Astrocyte (in vitro differentiated cells and primary cell): ENCODE measurements around the gene DCLRE1C. TPM values are rescaled to one million over a fixed set of nuclear protein-coding genes. Genes with fewer than 3 reads are reported as not detected.
"Not testable (repeated sequence)": the region's sequence is repeated elsewhere in the genome, so short reads cannot be mapped to it uniquely, and the experiment has no call there.

Source experiments
- DNase-seq: peaks from one replicate; pipeline ENCODE4 v3.0.0-alpha.2; 2010; ENCODE audit warnings: low read depth
- FAIRE-seq: peaks from 2 replicates; lab custom pipeline; 2011; peaks lifted over from hg19 to GRCh38; lab: Jason Lieb, UNC
- H2AFZ ChIP-seq: 2 replicates; pipeline ENCODE4 v1.6.0; 2012; ENCODE audit warnings: low read depth, low read length, inconsistent platforms
- H3K27ac ChIP-seq: 2 replicates; pipeline ENCODE4 v1.5.1; 2011; ENCODE audit warnings: low read depth, low read length, inconsistent platforms
- H3K27me3 ChIP-seq: 2 replicates; pipeline ENCODE4 v1.6.0; 2011; ENCODE audit warnings: low read length, inconsistent platforms; ENCODE audit not compliant: insufficient read depth
- H3K36me3 ChIP-seq: 2 replicates; pipeline ENCODE4 v1.5.1; 2011; ENCODE audit warnings: low read length, inconsistent platforms; ENCODE audit not compliant: insufficient read depth
- H3K4me1 ChIP-seq: 2 replicates; pipeline ENCODE4 v1.5.1; 2011; ENCODE audit warnings: low read length, inconsistent platforms; ENCODE audit not compliant: insufficient read depth
- H3K4me2 ChIP-seq: 2 replicates; pipeline ENCODE4 v1.6.0; 2012; ENCODE audit warnings: low read length, inconsistent platforms
- H3K4me3 ChIP-seq: 2 replicates; pipeline ENCODE4 v1.5.1; 2011; ENCODE audit warnings: low read depth, mild to moderate bottlenecking, low read length, inconsistent platforms; ENCODE audit not compliant: insufficient read depth
- H3K79me2 ChIP-seq: 2 replicates; pipeline ENCODE4 v1.6.0; 2012; ENCODE audit warnings: mild to moderate bottlenecking, low read length, inconsistent platforms; ENCODE audit not compliant: insufficient read depth
- H3K9ac ChIP-seq: 2 replicates; pipeline ENCODE4 v1.6.0; 2012; ENCODE audit warnings: mild to moderate bottlenecking, low read length, inconsistent platforms
- H3K9me3 ChIP-seq: 2 replicates; pipeline ENCODE4 v1.5.1; 2012; ENCODE audit warnings: low read depth, mild to moderate bottlenecking, low read length, inconsistent platforms; ENCODE audit not compliant: insufficient read depth
- H4K20me1 ChIP-seq: 2 replicates; pipeline ENCODE4 v1.6.0; 2012; ENCODE audit warnings: low read length, inconsistent platforms; ENCODE audit not compliant: insufficient read depth
- H3K27ac Mint-ChIP-seq: one replicate; pipeline ENCODE4 v1.8.0; 2021; ENCODE audit warnings: mild to moderate bottlenecking, mixed read lengths; ENCODE audit not compliant: unreplicated experiment
- H3K27me3 Mint-ChIP-seq: one replicate; pipeline ENCODE4 v1.8.0; 2021; ENCODE audit warnings: low read depth, mixed read lengths; ENCODE audit not compliant: unreplicated experiment
- H3K36me3 Mint-ChIP-seq: one replicate; pipeline ENCODE4 v1.8.0; 2021; ENCODE audit warnings: low read depth, mixed read lengths; ENCODE audit not compliant: unreplicated experiment
- H3K4me1 Mint-ChIP-seq: one replicate; pipeline ENCODE4 v1.8.0; 2021; ENCODE audit warnings: low read depth, mixed read lengths; ENCODE audit not compliant: unreplicated experiment
- H3K4me3 Mint-ChIP-seq: one replicate; pipeline ENCODE4 v1.8.0; 2021; ENCODE audit warnings: mild to moderate bottlenecking, moderate library complexity, mixed read lengths; ENCODE audit not compliant: unreplicated experiment
- H3K9me3 Mint-ChIP-seq: one replicate; pipeline ENCODE4 v1.8.0; 2021; ENCODE audit warnings: mild to moderate bottlenecking, mixed read lengths; ENCODE audit not compliant: unreplicated experiment
- CTCF ChIP-seq: IDR thresholded peaks from 2 replicates; pipeline ENCODE4 v1.5.1; 2011; ENCODE audit warnings: low read depth, mild to moderate bottlenecking, inconsistent platforms, low read length, moderate library complexity; ENCODE audit not compliant: insufficient read depth
- EZH2 ChIP-seq: IDR thresholded peaks from 2 replicates; pipeline ENCODE4 v1.6.1; 2012; ENCODE audit warnings: mild to moderate bottlenecking, low read length, inconsistent platforms; ENCODE audit not compliant: insufficient read depth
- total RNA-seq: library from RNA; stranded (reverse); gene quantifications from 2 replicates; pipeline ENCODE4 v1.2.1, GENCODE V29; 2021

DCLRE1C gene
- total RNA-seq, 1 donor from 2014 or later = 10.1 TPM

- no peak overlapping the region for H3K4me3 Mint-ChIP-seq
- peak; percentile 13 for FAIRE-seq
These were observed 80.7 kb downstream of the DCLRE1C start for GRCh38 chr10:14873090-14873760.

GRCh38 chr10:14864871-14865270, 89.0 kb downstream of the DCLRE1C start:
- not testable (repeated sequence) for H3K27ac ChIP-seq, H3K9me3 Mint-ChIP-seq, H3K27ac Mint-ChIP-seq

More at GRCh38 chr10:14873090-14873760, 80.7 kb downstream of the DCLRE1C start:
- TF ChIP-seq CTCF (no peak), EZH2 (no peak)
- no peaks in the 10 kb centered on the region for H3K9me3 Mint-ChIP-seq
- H3K36me3 Mint-ChIP-seq = no peaks in the 10 kb centered on the region
- H3K27me3 Mint-ChIP-seq = no peaks in the 10 kb centered on the region
- Histone ChIP-seq H2AFZ (no peak overlapping the region), H3K36me3 (peaks cover 4% of the 10 kb centered on the region), H3K79me2 (peaks cover 23% of the 10 kb centered on the region), H3K9ac (no peak overlapping the region), H3K27me3 (no peaks in the 10 kb centered on the region), H4K20me1 (peaks cover 9% of the 10 kb centered on the region), H3K9me3 (no peaks in the 10 kb centered on the region), H3K4me3 (no peak overlapping the region), H3K4me2 (peak overlapping the region; percentile 10), H3K27ac (peak overlapping the region; percentile 7), H3K4me1 (peaks cover 14% of the 10 kb centered on the region)
- H3K4me1 Mint-ChIP-seq = peaks cover 16% of the 10 kb centered on the region
- H3K27ac Mint-ChIP-seq = no peak overlapping the region
- peak; percentile 80 for DNase-seq

GRCh38 chr10:14864466-14864865, 89.4 kb downstream of the DCLRE1C start:
- H3K4me3 Mint-ChIP-seq = not testable (repeated sequence)

More at GRCh38 chr10:14864871-14865270, 89.0 kb downstream of the DCLRE1C start:
- not testable (repeated sequence) for H3K27me3 ChIP-seq, DNase-seq, H4K20me1 ChIP-seq, H3K4me1 ChIP-seq, H3K4me2 ChIP-seq, H3K4me3 Mint-ChIP-seq, H3K4me1 Mint-ChIP-seq, H3K36me3 Mint-ChIP-seq, H2AFZ ChIP-seq, H3K79me2 ChIP-seq, FAIRE-seq, H3K9me3 ChIP-seq, H3K4me3 ChIP-seq, H3K9ac ChIP-seq, H3K27me3 Mint-ChIP-seq
- peaks cover 10% of the 10 kb centered on the region for H3K36me3 ChIP-seq

More at GRCh38 chr10:14864466-14864865, 89.4 kb downstream of the DCLRE1C start:
- H3K27ac Mint-ChIP-seq, H3K9ac ChIP-seq, H3K4me2 ChIP-seq, H3K27me3 Mint-ChIP-seq, FAIRE-seq, DNase-seq, H3K9me3 Mint-ChIP-seq, H3K79me2 ChIP-seq, H3K36me3 Mint-ChIP-seq, H3K4me1 Mint-ChIP-seq, H3K4me3 ChIP-seq, H3K27ac ChIP-seq, H3K9me3 ChIP-seq, H3K4me1 ChIP-seq, H2AFZ ChIP-seq, H4K20me1 ChIP-seq, H3K27me3 ChIP-seq: not testable (repeated sequence)
- H3K36me3 ChIP-seq = peaks cover 10% of the 10 kb centered on the region
